Measurements from ENCODE around the gene PLXNB2. TPM values are rescaled to one million over a fixed set of nuclear protein-coding genes. Genes with fewer than 3 reads are reported as not detected.

The PLXNB2 gene
- 100 to 1,000 TPM in 2 of 9 donors, 10 to 100 TPM in 7; 44.4 to 139 (median 57.9) TPM for total RNA-seq
- 10 to 100 TPM; 35.1 to 40.3 TPM for polyA plus RNA-seq
- long read RNA-seq, donor 1, partial matches to known transcripts, result 61 of 66 reads
- long read RNA-seq, donor 1, other reads (novel, unspliced or antisense), result 4 of 66 reads
- long read RNA-seq, donor 2, partial matches to known transcripts, result 91 of 96 reads
- long read RNA-seq, donor 2, other reads (novel, unspliced or antisense), result 5 of 96 reads
- long read RNA-seq, donor 3, full-length matches to known transcripts, result 2 of 62 reads
- long read RNA-seq, donor 3, partial matches to known transcripts, result 51 of 62 reads
- long read RNA-seq, donor 3, other reads (novel, unspliced or antisense), result 9 of 62 reads

DNA sequence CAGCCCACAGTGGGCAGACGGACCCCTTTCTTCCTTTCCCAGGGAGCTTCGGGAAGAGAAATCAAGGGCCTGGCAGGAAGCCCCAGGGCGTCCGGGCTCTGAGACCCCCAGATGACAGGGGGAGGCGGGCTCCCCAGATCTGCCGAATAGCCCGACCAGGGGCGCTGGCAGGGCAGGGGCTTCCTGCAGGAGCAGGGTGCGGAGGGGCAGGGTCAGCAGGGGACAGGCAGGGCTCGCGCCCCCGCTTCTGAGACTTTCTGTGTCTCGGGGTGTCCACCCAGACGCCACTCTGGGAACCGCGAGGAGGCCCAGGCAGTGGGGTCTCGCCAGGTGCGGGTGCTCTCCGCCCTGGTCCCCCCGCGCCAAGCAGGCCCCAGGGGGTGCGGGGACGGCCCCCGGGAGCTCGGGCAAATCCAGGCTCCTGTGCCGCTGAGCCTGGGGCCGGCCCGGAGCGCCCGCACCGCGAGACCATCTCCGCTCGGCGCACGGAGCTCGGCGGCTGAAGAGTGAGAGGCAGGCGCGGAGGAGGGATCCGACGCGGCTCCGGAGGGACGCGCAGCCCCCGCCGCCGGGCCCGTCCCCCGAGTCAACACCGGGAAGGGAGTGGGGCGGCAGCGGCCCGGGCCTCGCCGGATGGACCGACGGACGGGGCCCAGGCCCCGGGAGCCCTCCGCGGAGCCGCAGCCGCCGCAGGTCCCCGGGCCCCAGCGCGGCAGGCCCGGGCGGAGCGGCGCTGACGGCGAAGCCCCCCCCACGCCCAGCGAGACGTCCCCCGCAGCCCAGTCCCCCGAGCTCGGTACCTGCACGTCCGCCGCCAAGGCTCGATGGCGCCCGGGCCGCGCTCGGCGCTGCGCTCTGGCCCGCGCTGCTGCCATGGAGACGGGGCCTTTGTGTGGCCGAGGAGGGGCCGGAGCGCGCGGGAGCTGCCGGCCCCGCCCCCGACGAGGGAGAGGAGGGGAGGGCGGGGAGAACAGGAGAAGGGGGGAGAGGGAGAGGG is at the start of gene PLXNB2:
PLXNB2 (minus strand) TSS at position 894 of the 997 bp plus-strand sequence. CDS start 17,062 bp downstream, outside the sequence.
- Histone ChIP-seq H3K27me3 (no peaks in the 10 kb centered on the region), H3K27ac (peak within 1 kb of the TSS; percentile 84 to 98 (median 93)), H3K4me1 (peaks cover 22 to 74% (median 60%) of the 10 kb centered on the region in 12 donors), H3K4me3 (peak within 1 kb of the TSS; percentile 55 to 99 (median 90)), H3K36me3 (no peaks in the 10 kb centered on the region), H3K9me3 (no peaks in the 10 kb centered on the region)
- intact Hi-C loops (cut with DNase I), result loop anchor here in 3 of 10 donors (2.0 to 5.0 kb wide), 2 partner anchors 30 to 35 kb away; partner anchors contain the start of gene MAPK11 (in 2 of the 3)
- 0 to 1% (median 0%) methylated on average over 9 to 104 of the region's 105 CpGs for WGBS, 4 donors
- peak; percentile 87 to 92 (median 90) for DNase-seq
- TF ChIP-seq, protein P1, sequence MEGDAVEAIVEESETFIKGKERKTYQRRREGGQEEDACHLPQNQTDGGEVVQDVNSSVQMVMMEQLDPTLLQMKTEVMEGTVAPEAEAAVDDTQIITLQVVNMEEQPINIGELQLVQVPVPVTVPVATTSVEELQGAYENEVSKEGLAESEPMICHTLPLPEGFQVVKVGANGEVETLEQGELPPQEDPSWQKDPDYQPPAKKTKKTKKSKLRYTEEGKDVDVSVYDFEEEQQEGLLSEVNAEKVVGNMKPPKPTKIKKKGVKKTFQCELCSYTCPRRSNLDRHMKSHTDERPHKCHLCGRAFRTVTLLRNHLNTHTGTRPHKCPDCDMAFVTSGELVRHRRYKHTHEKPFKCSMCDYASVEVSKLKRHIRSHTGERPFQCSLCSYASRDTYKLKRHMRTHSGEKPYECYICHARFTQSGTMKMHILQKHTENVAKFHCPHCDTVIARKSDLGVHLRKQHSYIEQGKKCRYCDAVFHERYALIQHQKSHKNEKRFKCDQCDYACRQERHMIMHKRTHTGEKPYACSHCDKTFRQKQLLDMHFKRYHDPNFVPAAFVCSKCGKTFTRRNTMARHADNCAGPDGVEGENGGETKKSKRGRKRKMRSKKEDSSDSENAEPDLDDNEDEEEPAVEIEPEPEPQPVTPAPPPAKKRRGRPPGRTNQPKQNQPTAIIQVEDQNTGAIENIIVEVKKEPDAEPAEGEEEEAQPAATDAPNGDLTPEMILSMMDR (IDR thresholded peaks at IDR 0.05), result no peak
- TF ChIP-seq POLR2A (IDR thresholded peaks at IDR 0.05), result peak in 1 of 2 donors; percentile 40
- peak; percentile 35 to 73 (median 65) for ATAC-seq

- Histone ChIP-seq H3K27ac (no peak overlapping the region), H3K4me3 (no peak overlapping the region), H3K9me3 (peaks cover 0 to 10% (median 0%) of the 10 kb centered on the region in 12 donors), H3K36me3 (peaks cover 0 to 35% (median 13%) of the 10 kb centered on the region in 9 donors), H3K4me1 (peaks cover 0 to 17% (median 3%) of the 10 kb centered on the region in 12 donors), H3K27me3 (no peaks in the 10 kb centered on the region)
- ATAC-seq, result no peak
- intact Hi-C loops (cut with DNase I), result no loop called here
- WGBS, 4 donors, result 87 to 94% (median 92%) methylated on average over 1 of the region's 1 CpG
- DNase-seq, result no peak
- TF ChIP-seq, protein P1 (IDR thresholded peaks at IDR 0.05), result no peak
- TF ChIP-seq POLR2A (IDR thresholded peaks at IDR 0.05), result no peak
Observed at GRCh38 chr22:50357222-50357621, 49.8 kb upstream of the PLXNB2 start.

- 91 to 95% (median 94%) methylated on average over 8 of the region's 8 CpGs for WGBS, 4 donors
- Histone ChIP-seq H3K27ac (no peak overlapping the region), H3K36me3 (peaks cover 0 to 37% (median 16%) of the 10 kb centered on the region in 9 donors), H3K9me3 (peaks cover 0 to 10% (median 0%) of the 10 kb centered on the region in 12 donors), H3K4me1 (peaks cover 0 to 10% (median 2%) of the 10 kb centered on the region in 12 donors), H3K27me3 (no peaks in the 10 kb centered on the region), H3K4me3 (no peak overlapping the region)
- intact Hi-C loops (cut with DNase I), result no loop called here
- TF ChIP-seq, protein P1 (IDR thresholded peaks at IDR 0.05), result no peak
- no peak for TF ChIP-seq POLR2A (IDR thresholded peaks at IDR 0.05)
- no peak for ATAC-seq
- no peak for DNase-seq
Observed at GRCh38 chr22:50356186-50356585, 48.7 kb upstream of the PLXNB2 start.

All from heart left ventricle (tissue), 16 donors.